OCI-LY1 (cell line): Measurements from ENCODE around the gene SCAMP3.

Experiments used
- H2AFZ ChIP-seq: fragments of 200-600 bp; sonication (generic), shearing (Covaris generic); 2 replicates; pipeline ENCODE4 v1.6.0; 2014; ENCODE audit warnings: antibody characterized with exemption, mild to moderate bottlenecking, low read length
- H3F3A ChIP-seq: fragments of 200-600 bp; sonication (generic), shearing (Covaris generic); 2 replicates; pipeline ENCODE4 v1.6.0; 2014; ENCODE audit warnings: mild to moderate bottlenecking, antibody characterized with exemption, low read length, moderate library complexity; ENCODE audit not compliant: insufficient read depth
- H3K27ac ChIP-seq: fragments of 200-600 bp; sonication (generic); 2 replicates; pipeline ENCODE4 v1.5.1; 2014; ENCODE audit warnings: low read length, mixed run types, mild to moderate bottlenecking, low read depth; ENCODE audit not compliant: poor library complexity, severe bottlenecking
- H3K27me3 ChIP-seq: fragments of 200-600 bp; sonication (generic); 2 replicates; pipeline ENCODE4 v1.6.0; 2014; ENCODE audit warnings: antibody characterized with exemption, mild to moderate bottlenecking, low read length, moderate library complexity; ENCODE audit not compliant: insufficient read depth
- H3K36me3 ChIP-seq: fragments of 200-600 bp; sonication (generic); 2 replicates; pipeline ENCODE4 v1.6.1; 2014; ENCODE audit warnings: mild to moderate bottlenecking, antibody characterized with exemption, low read length, moderate library complexity, mixed read lengths; ENCODE audit not compliant: insufficient read depth
- H3K4me1 ChIP-seq: fragments of 200-600 bp; sonication (generic); 2 replicates; pipeline ENCODE4 v1.5.1; 2014; ENCODE audit warnings: mild to moderate bottlenecking, low read length, moderate library complexity; ENCODE audit not compliant: insufficient read depth, severe bottlenecking
- H3K4me2 ChIP-seq: fragments of 200-600 bp; sonication (generic), shearing (Covaris generic); 2 replicates; pipeline ENCODE4 v1.6.1; 2014; ENCODE audit warnings: low read length
- H3K4me3 ChIP-seq: fragments of 200-600 bp; sonication (generic); 2 replicates; pipeline ENCODE4 v1.5.1; 2014; ENCODE audit warnings: low read length, low read depth, mild to moderate bottlenecking, mixed read lengths; ENCODE audit not compliant: poor library complexity, severe bottlenecking
- H3K79me2 ChIP-seq: fragments of 200-600 bp; shearing (Covaris generic); 2 replicates; pipeline ENCODE4 v1.6.1; 2016; ENCODE audit warnings: mixed run types, low read length, mixed read lengths; ENCODE audit not compliant: insufficient read depth
- H3K9ac ChIP-seq: fragments of 200-600 bp; sonication (generic), shearing (Covaris generic); 2 replicates; pipeline ENCODE4 v1.6.1; 2014; ENCODE audit warnings: mild to moderate bottlenecking, low read length, mixed read lengths
- H3K9me2 ChIP-seq: fragments of 200-600 bp; sonication (generic), shearing (Covaris generic); 2 replicates; pipeline ENCODE4 v1.6.1; 2014; ENCODE audit warnings: low read depth, mild to moderate bottlenecking, low read length, mixed read lengths
- H3K9me3 ChIP-seq: fragments of 200-600 bp; shearing (Covaris generic); 2 replicates; pipeline ENCODE4 v1.6.1; 2014; ENCODE audit warnings: low read length, mixed read lengths
- H4K20me1 ChIP-seq: fragments of 200-600 bp; sonication (generic), shearing (Covaris generic); 2 replicates; pipeline ENCODE4 v1.6.0; 2016; ENCODE audit warnings: mild to moderate bottlenecking, low read length; ENCODE audit not compliant: insufficient read depth
- EZH2 ChIP-seq: fragments of 200-600 bp; sonication (generic), shearing (Covaris generic); IDR thresholded peaks from 2 replicates; pipeline ENCODE4 v1.8.0; 2017; ENCODE audit warnings: borderline replicate concordance, mixed run types, mild to moderate bottlenecking, antibody characterized with exemption, low read length, moderate library complexity, mixed read lengths
- TF ChIP-seq, protein P1 (sequence below): fragments of 200-600 bp; sonication (generic), shearing (Covaris generic); IDR thresholded peaks from 2 replicates; pipeline ENCODE4 v1.5.1; 2017; ENCODE audit warnings: mild to moderate bottlenecking, antibody characterized with exemption, low read length, moderate library complexity, mixed read lengths

The SCAMP3 gene

DNA sequence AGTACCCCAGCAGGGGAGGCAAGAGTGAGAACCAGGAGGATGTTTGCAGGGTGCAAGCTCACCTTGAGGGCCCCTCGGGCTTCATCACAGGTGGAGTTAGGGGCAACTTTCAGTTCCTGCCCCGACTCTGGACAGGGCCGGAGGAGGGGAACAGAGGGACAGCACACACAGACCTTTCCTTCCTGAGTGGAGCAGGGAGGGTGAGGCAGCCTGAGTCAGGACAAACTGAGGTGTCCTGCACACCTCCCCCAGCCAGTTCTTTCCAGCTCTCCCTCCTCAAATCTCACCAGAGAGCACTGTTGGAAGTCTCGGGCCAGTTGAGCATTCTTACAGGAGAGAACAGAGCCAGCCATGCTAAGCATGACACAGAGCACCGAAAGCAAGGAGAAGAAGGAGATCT lies 8.4 kb downstream of the SCAMP3 start:
- Histone ChIP-seq H3K9ac (peak overlapping the region; percentile 68; the same call in 1 of the 2 replicates), H3K79me2 (no peaks in the 10 kb centered on the region), H2AFZ (no peak overlapping the region), H3F3A (no peaks in the 10 kb centered on the region), H3K4me2 (peak overlapping the region; percentile 86), H3K9me2 (no peaks in the 10 kb centered on the region), H3K27ac (peak overlapping the region; percentile 55), H3K4me3 (peak overlapping the region; percentile 72), H4K20me1 (no peaks in the 10 kb centered on the region), H3K4me1 (peaks cover 44% of the 10 kb centered on the region), H3K36me3 (peaks cover 13% of the 10 kb centered on the region; the same call in 1 of the 2 replicates), H3K9me3 (no peaks in the 10 kb centered on the region), H3K27me3 (no peaks in the 10 kb centered on the region)
- TF ChIP-seq, protein P1, sequence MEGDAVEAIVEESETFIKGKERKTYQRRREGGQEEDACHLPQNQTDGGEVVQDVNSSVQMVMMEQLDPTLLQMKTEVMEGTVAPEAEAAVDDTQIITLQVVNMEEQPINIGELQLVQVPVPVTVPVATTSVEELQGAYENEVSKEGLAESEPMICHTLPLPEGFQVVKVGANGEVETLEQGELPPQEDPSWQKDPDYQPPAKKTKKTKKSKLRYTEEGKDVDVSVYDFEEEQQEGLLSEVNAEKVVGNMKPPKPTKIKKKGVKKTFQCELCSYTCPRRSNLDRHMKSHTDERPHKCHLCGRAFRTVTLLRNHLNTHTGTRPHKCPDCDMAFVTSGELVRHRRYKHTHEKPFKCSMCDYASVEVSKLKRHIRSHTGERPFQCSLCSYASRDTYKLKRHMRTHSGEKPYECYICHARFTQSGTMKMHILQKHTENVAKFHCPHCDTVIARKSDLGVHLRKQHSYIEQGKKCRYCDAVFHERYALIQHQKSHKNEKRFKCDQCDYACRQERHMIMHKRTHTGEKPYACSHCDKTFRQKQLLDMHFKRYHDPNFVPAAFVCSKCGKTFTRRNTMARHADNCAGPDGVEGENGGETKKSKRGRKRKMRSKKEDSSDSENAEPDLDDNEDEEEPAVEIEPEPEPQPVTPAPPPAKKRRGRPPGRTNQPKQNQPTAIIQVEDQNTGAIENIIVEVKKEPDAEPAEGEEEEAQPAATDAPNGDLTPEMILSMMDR = no peak
- no peak for TF ChIP-seq EZH2

DNA sequence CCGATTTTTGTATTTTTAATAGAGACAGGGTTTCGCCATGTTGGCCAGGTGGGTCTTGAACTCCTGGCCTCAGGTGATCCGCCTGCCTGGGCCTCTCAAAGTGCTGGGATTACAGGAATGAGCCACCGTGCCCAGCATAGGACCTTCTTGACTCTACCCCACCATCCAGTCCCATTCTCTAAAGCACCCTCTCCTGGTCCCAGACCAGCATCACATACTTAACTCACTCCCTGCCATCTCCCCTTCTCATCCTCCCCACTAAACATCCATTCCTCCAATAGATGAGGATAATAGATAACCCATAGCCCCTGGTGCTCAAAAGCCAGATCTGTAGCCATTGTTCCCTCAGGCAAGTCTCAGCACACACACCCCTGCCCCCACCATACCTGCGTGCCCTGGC lies 9.0 kb downstream of the SCAMP3 start:
- peaks cover 8% of the 10 kb centered on the region; the same call in 1 of the 2 replicates for H3K36me3 ChIP-seq
- H3K4me2 ChIP-seq = peak overlapping the region; percentile 86
- no peaks in the 10 kb centered on the region for H3K9me3 ChIP-seq
- H3K4me3 ChIP-seq = peak overlapping the region; percentile 72
- H3K27ac ChIP-seq = peak overlapping the region; percentile 55
- H3K79me2 ChIP-seq = no peaks in the 10 kb centered on the region
- TF ChIP-seq, protein P1 = no peak
- no peak for TF ChIP-seq EZH2
- H3K9ac ChIP-seq = peak overlapping the region; percentile 68; the same call in 1 of the 2 replicates
- no peak overlapping the region for H2AFZ ChIP-seq
- peaks cover 47% of the 10 kb centered on the region for H3K4me1 ChIP-seq
- no peaks in the 10 kb centered on the region for H3K27me3 ChIP-seq
- H4K20me1 ChIP-seq = no peaks in the 10 kb centered on the region
- no peaks in the 10 kb centered on the region for H3K9me2 ChIP-seq
- no peaks in the 10 kb centered on the region for H3F3A ChIP-seq

DNA sequence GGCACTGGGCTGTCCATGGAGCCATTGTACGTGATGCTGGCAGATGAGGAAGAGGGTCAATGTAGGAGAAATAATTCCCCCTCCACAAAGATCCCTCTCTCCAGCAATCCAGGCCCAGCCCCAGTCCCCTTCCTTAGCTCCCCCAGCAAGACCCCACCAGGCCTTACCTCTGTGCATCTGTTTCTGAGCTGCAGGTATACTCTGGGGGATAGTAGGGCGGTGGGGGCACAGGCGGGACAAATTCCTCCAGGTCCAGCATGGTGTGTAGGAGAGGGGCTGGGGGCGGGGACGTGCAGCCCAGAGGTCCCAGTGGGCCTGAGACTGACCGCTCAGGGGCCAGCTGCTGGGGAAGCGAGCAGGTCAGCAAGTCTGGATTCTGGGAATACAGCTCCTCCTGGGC lies 10.6 kb downstream of the SCAMP3 start:
- Histone ChIP-seq H3K9ac (no peak overlapping the region; the same call in 1 of the 2 replicates), H3K27ac (peak overlapping the region; percentile 54), H3K4me1 (peaks cover 51% of the 10 kb centered on the region)

More for the DNA sequence above, 10.6 kb downstream of the SCAMP3 start:
- Histone ChIP-seq H3K9me3 (no peaks in the 10 kb centered on the region), H3K4me3 (no peak overlapping the region), H4K20me1 (no peaks in the 10 kb centered on the region), H3K9me2 (no peaks in the 10 kb centered on the region), H2AFZ (no peak overlapping the region), H3K79me2 (no peaks in the 10 kb centered on the region), H3K36me3 (no peaks in the 10 kb centered on the region), H3K27me3 (no peaks in the 10 kb centered on the region), H3F3A (peaks cover 4% of the 10 kb centered on the region; the same call in 1 of the 2 replicates), H3K4me2 (no peak overlapping the region)
- TF ChIP-seq, protein P1 = no peak
